Parathyroid adenoma (tissue), 2 donors: ENCODE results near the gene PCCA.

Experiments
- H2AFZ ChIP-seq: fragments of 300-600 bp; sonication (generic); one replicate; pipeline ENCODE4 v1.7.0; 2017; ENCODE audit warnings: antibody characterized with exemption, mild to moderate bottlenecking
- H3K27ac ChIP-seq: fragments of 300-600 bp; sonication (generic); one replicate; pipeline ENCODE4 v1.7.0; 2017
- H3K27me3 ChIP-seq: fragments of 300-600 bp; sonication (generic); one replicate; pipeline ENCODE4 v1.7.0; 2017; ENCODE audit warnings: low read length; ENCODE audit not compliant: control insufficient read depth, insufficient read depth
- H3K36me3 ChIP-seq: fragments of 300-600 bp; sonication (generic); one replicate; pipeline ENCODE4 v1.7.0; 2017; ENCODE audit warnings: low read length; ENCODE audit not compliant: control insufficient read depth, insufficient read depth
- H3K4me1 ChIP-seq: fragments of 300-600 bp; sonication (generic); one replicate; pipeline ENCODE4 v1.7.0; 2017; ENCODE audit warnings: control low read depth
- H3K4me2 ChIP-seq: fragments of 300-600 bp; sonication (generic); one replicate; pipeline ENCODE4 v1.7.0; 2017; ENCODE audit warnings: low read length
- H3K4me3 ChIP-seq: fragments of 300-600 bp; sonication (generic); one replicate; pipeline ENCODE4 v1.7.0; 2017; ENCODE audit warnings: low read depth, low read length
- H3K79me2 ChIP-seq: fragments of 300-600 bp; sonication (generic); one replicate; pipeline ENCODE4 v1.7.0; 2017; ENCODE audit warnings: control low read depth
- H3K9ac ChIP-seq: fragments of 300-600 bp; sonication (generic); one replicate; pipeline ENCODE4 v1.7.0; 2017; ENCODE audit warnings: mild to moderate bottlenecking
- H3K9me3 ChIP-seq: fragments of 300-600 bp; sonication (generic); one replicate; pipeline ENCODE4 v1.7.0; 2017; ENCODE audit warnings: low read length; ENCODE audit not compliant: control insufficient read depth
- TF ChIP-seq, protein P1 (sequence below): fragments of 300-600 bp; sonication (generic); IDR thresholded peaks from one replicate; pipeline ENCODE4 v1.7.0; 2017; ENCODE audit warnings: antibody characterized with exemption, mild to moderate bottlenecking
- donor health status: primary hyperparathyroidism.

PCCA gene

GRCh38 chr13:100528353-100528752 lies 439.5 kb downstream of the PCCA start:
- no peak overlapping the region for H3K4me3 ChIP-seq
- H3K4me2 ChIP-seq = no peak overlapping the region
- H3K9me3 ChIP-seq = no peaks in the 10 kb centered on the region
- H2AFZ ChIP-seq = no peak overlapping the region
- H3K36me3 ChIP-seq = no peaks in the 10 kb centered on the region
- H3K79me2 ChIP-seq = no peaks in the 10 kb centered on the region
- TF ChIP-seq, protein P1, sequence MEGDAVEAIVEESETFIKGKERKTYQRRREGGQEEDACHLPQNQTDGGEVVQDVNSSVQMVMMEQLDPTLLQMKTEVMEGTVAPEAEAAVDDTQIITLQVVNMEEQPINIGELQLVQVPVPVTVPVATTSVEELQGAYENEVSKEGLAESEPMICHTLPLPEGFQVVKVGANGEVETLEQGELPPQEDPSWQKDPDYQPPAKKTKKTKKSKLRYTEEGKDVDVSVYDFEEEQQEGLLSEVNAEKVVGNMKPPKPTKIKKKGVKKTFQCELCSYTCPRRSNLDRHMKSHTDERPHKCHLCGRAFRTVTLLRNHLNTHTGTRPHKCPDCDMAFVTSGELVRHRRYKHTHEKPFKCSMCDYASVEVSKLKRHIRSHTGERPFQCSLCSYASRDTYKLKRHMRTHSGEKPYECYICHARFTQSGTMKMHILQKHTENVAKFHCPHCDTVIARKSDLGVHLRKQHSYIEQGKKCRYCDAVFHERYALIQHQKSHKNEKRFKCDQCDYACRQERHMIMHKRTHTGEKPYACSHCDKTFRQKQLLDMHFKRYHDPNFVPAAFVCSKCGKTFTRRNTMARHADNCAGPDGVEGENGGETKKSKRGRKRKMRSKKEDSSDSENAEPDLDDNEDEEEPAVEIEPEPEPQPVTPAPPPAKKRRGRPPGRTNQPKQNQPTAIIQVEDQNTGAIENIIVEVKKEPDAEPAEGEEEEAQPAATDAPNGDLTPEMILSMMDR = no peak
- H3K9ac ChIP-seq = no peak overlapping the region
- no peaks in the 10 kb centered on the region for H3K27me3 ChIP-seq
- H3K4me1 ChIP-seq = no peaks in the 10 kb centered on the region
- no peak overlapping the region for H3K27ac ChIP-seq

- H3K4me2 ChIP-seq = no peak overlapping the region
- H3K27me3 ChIP-seq = no peaks in the 10 kb centered on the region
- TF ChIP-seq, protein P1 = no peak
- no peak overlapping the region for H2AFZ ChIP-seq
- no peak overlapping the region for H3K27ac ChIP-seq
- no peaks in the 10 kb centered on the region for H3K79me2 ChIP-seq
- no peak overlapping the region for H3K4me3 ChIP-seq
- no peaks in the 10 kb centered on the region for H3K9me3 ChIP-seq
- no peak overlapping the region for H3K9ac ChIP-seq
- no peaks in the 10 kb centered on the region for H3K4me1 ChIP-seq
- H3K36me3 ChIP-seq = no peaks in the 10 kb centered on the region
Observed at GRCh38 chr13:100528820-100529219, 439.9 kb downstream of the PCCA start.

- Histone ChIP-seq H3K36me3 (no peaks in the 10 kb centered on the region), H3K27me3 (no peaks in the 10 kb centered on the region), H3K9me3 (no peaks in the 10 kb centered on the region), H3K4me3 (no peak overlapping the region), H3K4me1 (no peaks in the 10 kb centered on the region), H2AFZ (no peak overlapping the region), H3K9ac (no peak overlapping the region), H3K4me2 (no peak overlapping the region), H3K27ac (no peak overlapping the region), H3K79me2 (no peaks in the 10 kb centered on the region)
- TF ChIP-seq, protein P1 = no peak
Observed at GRCh38 chr13:100529666-100530377, 440.9 kb downstream of the PCCA start.

DNA sequence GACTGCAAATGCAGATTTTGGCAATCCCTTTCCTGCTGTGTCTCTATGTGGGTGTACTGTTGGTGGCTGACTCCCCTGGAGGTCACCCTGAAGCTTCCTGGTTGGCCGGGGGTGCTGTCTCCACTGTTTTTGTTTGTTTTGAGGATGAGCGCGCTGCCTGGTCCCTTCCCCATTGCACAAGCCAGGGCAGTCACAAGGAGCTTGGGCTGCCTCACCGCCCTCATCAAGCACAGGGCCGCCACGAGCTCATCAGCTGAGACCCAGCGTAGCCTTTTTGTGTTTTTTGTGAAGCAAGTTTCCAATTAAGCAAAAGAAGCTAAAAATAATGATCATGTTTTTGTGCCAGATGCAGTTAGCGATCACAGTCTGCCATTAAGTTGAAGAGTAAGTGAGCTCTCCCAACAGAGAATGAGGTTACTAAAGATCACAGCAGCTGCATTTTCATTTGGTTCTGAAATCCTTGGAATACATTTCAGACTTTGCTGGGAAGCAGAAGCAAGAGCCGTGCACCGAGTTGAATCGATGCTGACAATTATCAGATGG lies 441.8 kb downstream of the PCCA start:
- no peaks in the 10 kb centered on the region for H3K27me3 ChIP-seq
- no peak overlapping the region for H3K4me2 ChIP-seq
- TF ChIP-seq, protein P1 = no peak
- no peaks in the 10 kb centered on the region for H3K79me2 ChIP-seq
- no peaks in the 10 kb centered on the region for H3K9me3 ChIP-seq
- no peaks in the 10 kb centered on the region for H3K36me3 ChIP-seq
- no peaks in the 10 kb centered on the region for H3K4me1 ChIP-seq
- H2AFZ ChIP-seq = no peak overlapping the region
- H3K4me3 ChIP-seq = no peak overlapping the region
- no peak overlapping the region for H3K27ac ChIP-seq
- H3K9ac ChIP-seq = no peak overlapping the region
